ENCODE measurements around the gene CEMIP2.

Gene CEMIP2

DNA sequence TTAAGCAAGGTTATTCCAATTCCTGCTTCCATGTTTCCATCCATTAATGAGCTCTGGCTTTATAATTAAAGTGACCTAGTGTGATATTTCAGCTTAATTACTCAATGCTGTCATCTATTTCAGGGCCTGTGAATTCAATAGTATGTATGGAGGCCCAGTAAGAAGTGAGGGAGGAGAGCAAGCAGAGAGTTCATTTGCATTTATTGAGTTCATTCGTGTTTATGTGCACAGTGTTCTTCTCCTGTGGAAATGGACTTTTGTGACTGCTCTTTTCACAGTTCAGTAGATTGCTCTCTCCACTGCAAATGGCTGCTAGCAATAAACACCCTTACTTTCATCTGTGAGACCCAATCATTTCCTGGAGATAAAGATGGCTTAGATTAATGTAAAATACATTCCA, 130.9 kb downstream of the CEMIP2 start:
- no peak for DNase-seq

DNA sequence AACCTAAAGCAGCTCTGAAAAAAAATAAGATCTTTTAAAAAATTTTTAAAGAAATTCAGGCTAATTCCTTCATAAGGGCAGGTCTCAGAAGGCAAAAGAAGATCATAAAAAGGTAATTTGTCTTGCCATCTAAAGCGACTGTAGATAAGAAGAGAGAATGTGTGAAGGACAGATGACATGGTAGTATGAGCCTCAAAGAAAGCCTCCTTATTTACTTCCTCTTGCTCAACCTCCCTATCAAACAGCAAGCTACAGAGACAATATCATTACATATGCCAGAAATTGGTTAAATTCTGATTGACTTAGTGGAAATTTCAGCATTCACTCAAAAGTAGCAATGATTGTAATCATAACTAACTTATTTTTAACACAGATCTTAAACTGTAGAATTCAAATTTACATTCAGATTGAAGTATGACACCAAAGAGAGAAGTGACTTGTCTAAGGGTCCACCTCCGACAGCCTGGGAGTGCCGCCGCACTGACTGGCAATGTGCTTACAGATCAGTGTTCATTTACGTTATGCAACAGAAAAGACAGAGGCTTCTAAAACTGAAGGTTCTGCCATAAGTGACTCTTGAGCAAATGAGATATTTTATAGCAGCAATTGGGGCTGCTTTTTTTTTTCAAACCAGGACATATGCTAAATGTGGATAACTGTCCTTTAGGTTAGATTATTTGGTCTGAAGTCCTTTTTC, 132.0 kb downstream of the CEMIP2 start:
- no peak for DNase-seq

DNA sequence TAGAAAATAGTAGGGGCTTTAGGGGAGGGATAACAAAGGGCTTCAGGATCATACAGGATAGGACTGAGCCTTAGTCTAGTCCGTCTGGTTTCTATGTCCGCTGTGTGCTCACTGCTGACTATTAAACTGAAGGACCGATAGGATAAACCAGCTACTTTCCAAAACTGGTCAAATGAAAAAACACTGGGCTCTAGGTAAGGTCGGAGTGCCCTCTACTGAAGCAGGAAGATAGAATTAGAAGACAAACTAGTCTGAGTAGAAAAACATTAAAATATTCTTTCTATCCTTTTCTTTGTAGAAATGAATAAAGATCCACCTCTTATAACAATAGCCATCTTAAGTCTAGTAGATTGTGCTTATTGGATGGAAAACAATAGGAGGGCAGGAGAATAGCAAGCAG, 133.6 kb downstream of the CEMIP2 start:
- no peak for DNase-seq
